ENCODE results near the gene TLR7.

TLR7 gene

GRCh38 chrX:12892716-12893115 is 25.8 kb downstream of the TLR7 start:
- Histone ChIP-seq H3K27me3 (ENCODE audit: insufficient read depth, poor library complexity, severe bottlenecking) (no peaks in the 10 kb centered on the region), H3K36me3 (ENCODE audit: low read depth) (no peaks in the 10 kb centered on the region), H3K27ac (ENCODE audit: poor library complexity, severe bottlenecking) (no peak overlapping the region), H3K4me3 (ENCODE audit: severe bottlenecking) (no peak overlapping the region), H3K9me3 (ENCODE audit: severe bottlenecking) (no peaks in the 10 kb centered on the region), H3K4me1 (ENCODE audit: insufficient read depth, poor library complexity, severe bottlenecking) (no peaks in the 10 kb centered on the region)
- ATAC-seq (ENCODE audit: low read depth) (no peak), DNase-seq (ENCODE audit: low spot score) (no peak)
- no peak for TF ChIP-seq CTCF (IDR thresholded peaks at IDR 0.05; ENCODE audit: poor library complexity, severe bottlenecking)

DNA sequence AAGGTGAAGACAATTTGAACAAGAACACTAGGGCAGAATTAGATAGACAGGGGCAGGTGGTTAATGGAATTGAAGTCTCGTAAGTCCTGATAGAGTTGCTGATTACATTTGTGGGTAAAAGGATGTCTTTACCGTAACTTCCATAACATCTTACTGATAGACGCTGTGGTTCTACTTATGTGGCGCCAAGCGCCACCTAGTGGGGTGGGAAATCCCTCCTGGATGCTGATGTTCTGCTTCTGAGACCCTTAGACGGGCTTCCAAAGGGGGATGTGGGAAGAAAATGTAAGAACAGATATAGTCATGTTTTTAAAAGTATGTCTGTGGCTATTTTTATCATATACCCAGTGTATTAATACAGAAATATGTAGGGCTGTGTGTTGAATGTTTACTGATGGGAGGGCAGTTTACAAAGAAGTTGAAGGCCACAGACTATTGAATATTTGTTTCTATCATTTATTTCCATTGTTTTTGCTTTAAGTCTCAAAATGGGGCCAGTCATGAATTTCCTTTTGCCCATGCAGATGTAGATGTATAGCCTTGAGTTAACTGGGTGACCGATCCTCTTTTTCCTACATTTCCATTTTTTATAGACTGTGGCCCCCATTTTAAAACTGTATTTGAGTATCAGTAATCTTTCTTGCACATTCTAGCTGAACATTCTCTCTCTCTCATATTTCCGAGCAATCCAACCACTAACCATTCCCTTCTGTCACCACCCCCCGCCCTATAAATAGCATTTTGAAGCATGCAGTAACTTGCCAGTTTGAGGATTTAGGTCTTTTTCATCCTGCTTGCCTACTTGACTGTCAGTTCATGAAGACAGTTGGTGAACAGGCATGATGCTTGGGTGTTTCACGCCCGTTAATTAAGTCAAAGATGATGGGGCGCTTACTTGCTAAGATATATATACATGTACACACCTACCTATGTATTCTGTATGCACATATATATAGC is 27.5 kb downstream of the TLR7 start:
- no peaks in the 10 kb centered on the region for H3K36me3 ChIP-seq (ENCODE audit: low read depth)
- no peak overlapping the region for H3K27ac ChIP-seq (ENCODE audit: poor library complexity, severe bottlenecking)
- H3K27me3 ChIP-seq (ENCODE audit: insufficient read depth, poor library complexity, severe bottlenecking), result no peaks in the 10 kb centered on the region
- no peak overlapping the region for H3K4me3 ChIP-seq (ENCODE audit: severe bottlenecking)
- H3K9me3 ChIP-seq (ENCODE audit: severe bottlenecking), result no peaks in the 10 kb centered on the region
- DNase-seq (ENCODE audit: low spot score) (no peak), ATAC-seq (ENCODE audit: low read depth) (no peak)
- H3K4me1 ChIP-seq (ENCODE audit: insufficient read depth, poor library complexity, severe bottlenecking), result no peaks in the 10 kb centered on the region
- peak; percentile 48 for TF ChIP-seq CTCF (IDR thresholded peaks at IDR 0.05; ENCODE audit: poor library complexity, severe bottlenecking)

DNA sequence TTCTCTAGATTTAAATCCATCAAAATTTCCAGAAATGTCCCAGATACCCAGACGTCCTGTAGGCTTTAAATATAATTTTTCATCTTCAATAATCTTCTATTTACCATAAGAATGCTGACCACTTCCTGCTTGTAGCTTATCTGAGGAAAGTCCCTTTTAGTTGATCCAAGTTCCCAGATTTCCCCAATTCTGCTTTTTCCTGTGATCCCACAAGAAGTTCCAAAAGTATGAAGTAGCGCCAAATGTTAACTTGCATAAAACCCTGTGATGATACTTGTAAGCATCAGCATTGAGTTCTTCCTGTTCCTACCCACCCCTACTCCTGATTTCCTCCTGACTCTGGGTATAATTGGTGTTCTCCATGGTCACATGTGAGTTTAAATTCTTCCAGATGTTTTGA is 29.0 kb downstream of the TLR7 start:
- Histone ChIP-seq H3K27ac (ENCODE audit: poor library complexity, severe bottlenecking) (no peak overlapping the region), H3K9me3 (ENCODE audit: severe bottlenecking) (no peaks in the 10 kb centered on the region), H3K4me1 (ENCODE audit: insufficient read depth, poor library complexity, severe bottlenecking) (no peaks in the 10 kb centered on the region), H3K27me3 (ENCODE audit: insufficient read depth, poor library complexity, severe bottlenecking) (no peaks in the 10 kb centered on the region), H3K36me3 (ENCODE audit: low read depth) (no peaks in the 10 kb centered on the region), H3K4me3 (ENCODE audit: severe bottlenecking) (no peak overlapping the region)
- DNase-seq (ENCODE audit: low spot score) (no peak), ATAC-seq (ENCODE audit: low read depth) (no peak)
- no peak for TF ChIP-seq CTCF (IDR thresholded peaks at IDR 0.05; ENCODE audit: poor library complexity, severe bottlenecking)

GRCh38 chrX:12896935-12897334 is 30.1 kb downstream of the TLR7 start:
- DNase-seq (ENCODE audit: low spot score) (no peak), ATAC-seq (ENCODE audit: low read depth) (no peak)
- Histone ChIP-seq H3K4me3 (ENCODE audit: severe bottlenecking) (no peak overlapping the region), H3K4me1 (ENCODE audit: insufficient read depth, poor library complexity, severe bottlenecking) (no peaks in the 10 kb centered on the region), H3K36me3 (ENCODE audit: low read depth) (no peaks in the 10 kb centered on the region), H3K9me3 (ENCODE audit: severe bottlenecking) (no peaks in the 10 kb centered on the region), H3K27me3 (ENCODE audit: insufficient read depth, poor library complexity, severe bottlenecking) (no peaks in the 10 kb centered on the region), H3K27ac (ENCODE audit: poor library complexity, severe bottlenecking) (no peak overlapping the region)
- TF ChIP-seq CTCF (IDR thresholded peaks at IDR 0.05; ENCODE audit: poor library complexity, severe bottlenecking), result no peak

GRCh38 chrX:12898073-12898472 is 31.2 kb downstream of the TLR7 start:
- TF ChIP-seq CTCF (IDR thresholded peaks at IDR 0.05; ENCODE audit: poor library complexity, severe bottlenecking), result no peak
- no peaks in the 10 kb centered on the region for H3K27me3 ChIP-seq (ENCODE audit: insufficient read depth, poor library complexity, severe bottlenecking)

More at GRCh38 chrX:12898073-12898472, 31.2 kb downstream of the TLR7 start:
- Histone ChIP-seq H3K9me3 (ENCODE audit: severe bottlenecking) (no peaks in the 10 kb centered on the region), H3K4me1 (ENCODE audit: insufficient read depth, poor library complexity, severe bottlenecking) (no peaks in the 10 kb centered on the region), H3K36me3 (ENCODE audit: low read depth) (no peaks in the 10 kb centered on the region), H3K4me3 (ENCODE audit: severe bottlenecking) (no peak overlapping the region), H3K27ac (ENCODE audit: poor library complexity, severe bottlenecking) (no peak overlapping the region)
- ATAC-seq (ENCODE audit: low read depth) (no peak), DNase-seq (ENCODE audit: low spot score) (no peak)
